HUES6 (cell line): ENCODE measurements around the gene PCBP3.
"Not testable (repeated sequence)": the region's sequence is repeated elsewhere in the genome, so short reads cannot be mapped to it uniquely, and the experiment has no call there.

Experiments
- H3K27ac ChIP-seq: 2 replicates; pipeline ENCODE4 v1.7.0; 2013; ENCODE audit warnings: low read depth, mild to moderate bottlenecking, low read length, inconsistent platforms
- H3K27me3 ChIP-seq: 2 replicates; pipeline ENCODE4 v1.6.1; 2013; ENCODE audit warnings: low read length; ENCODE audit not compliant: control insufficient read depth, insufficient read depth
- H3K36me3 ChIP-seq: 2 replicates; pipeline ENCODE4 v1.6.1; 2013; ENCODE audit warnings: low read length; ENCODE audit not compliant: control insufficient read depth, insufficient read depth
- H3K4me1 ChIP-seq: 2 replicates; pipeline ENCODE4 v1.6.1; 2013; ENCODE audit warnings: low read length; ENCODE audit not compliant: control insufficient read depth, insufficient read depth
- H3K4me3 ChIP-seq: 2 replicates; pipeline ENCODE4 v1.5.1; 2013; ENCODE audit warnings: low read depth, low read length
- H3K9ac ChIP-seq: one replicate; pipeline ENCODE4 v1.6.1; 2013; ENCODE audit warnings: mild to moderate bottlenecking, low read length
- H3K9me3 ChIP-seq: 2 replicates; pipeline ENCODE4 v1.6.1; 2013; ENCODE audit warnings: low read depth, low read length; ENCODE audit not compliant: control insufficient read depth, insufficient read depth

Gene PCBP3

GRCh38 chr21:45885597-45885929, 242.0 kb downstream of the PCBP3 start:
- Histone ChIP-seq H3K27ac (no peak overlapping the region), H3K36me3 (no peaks in the 10 kb centered on the region), H3K4me1 (no peaks in the 10 kb centered on the region), H3K9ac (no peak overlapping the region), H3K27me3 (no peaks in the 10 kb centered on the region), H3K4me3 (no peak overlapping the region), H3K9me3 (no peaks in the 10 kb centered on the region)

GRCh38 chr21:45885930-45886601, 242.5 kb downstream of the PCBP3 start:
- H3K9ac ChIP-seq, H3K4me3 ChIP-seq, H3K4me1 ChIP-seq, H3K27me3 ChIP-seq, H3K36me3 ChIP-seq, H3K27ac ChIP-seq, H3K9me3 ChIP-seq: not testable (repeated sequence)

GRCh38 chr21:45886610-45887026, 243.1 kb downstream of the PCBP3 start:
- Histone ChIP-seq H3K4me3 (no peak overlapping the region), H3K9ac (no peak overlapping the region), H3K9me3 (no peaks in the 10 kb centered on the region), H3K4me1 (no peaks in the 10 kb centered on the region), H3K27me3 (no peaks in the 10 kb centered on the region), H3K27ac (no peak overlapping the region), H3K36me3 (no peaks in the 10 kb centered on the region)

GRCh38 chr21:45887120-45887611, 243.6 kb downstream of the PCBP3 start:
- no peaks in the 10 kb centered on the region for H3K27me3 ChIP-seq
- no peak overlapping the region for H3K4me3 ChIP-seq
- H3K4me1 ChIP-seq = no peaks in the 10 kb centered on the region
- no peak overlapping the region for H3K9ac ChIP-seq
- no peaks in the 10 kb centered on the region for H3K9me3 ChIP-seq
- H3K27ac ChIP-seq = no peak overlapping the region
- no peaks in the 10 kb centered on the region for H3K36me3 ChIP-seq

GRCh38 chr21:45887788-45888187, 244.3 kb downstream of the PCBP3 start:
- Histone ChIP-seq H3K27ac (no peak overlapping the region), H3K27me3 (no peaks in the 10 kb centered on the region), H3K4me3 (no peak overlapping the region), H3K36me3 (no peaks in the 10 kb centered on the region), H3K9me3 (no peaks in the 10 kb centered on the region), H3K4me1 (no peaks in the 10 kb centered on the region), H3K9ac (no peak overlapping the region)

- Histone ChIP-seq H3K9me3 (no peaks in the 10 kb centered on the region), H3K27ac (no peak overlapping the region), H3K27me3 (no peaks in the 10 kb centered on the region), H3K36me3 (no peaks in the 10 kb centered on the region), H3K4me1 (no peaks in the 10 kb centered on the region), H3K4me3 (no peak overlapping the region), H3K9ac (no peak overlapping the region)
These were observed 245.0 kb downstream of the PCBP3 start for GRCh38 chr21:45888386-45889009.

- Histone ChIP-seq H3K9me3 (no peaks in the 10 kb centered on the region), H3K4me3 (no peak overlapping the region), H3K36me3 (no peaks in the 10 kb centered on the region), H3K4me1 (no peaks in the 10 kb centered on the region), H3K27me3 (no peaks in the 10 kb centered on the region), H3K27ac (no peak overlapping the region), H3K9ac (no peak overlapping the region)
These were observed 245.7 kb downstream of the PCBP3 start for GRCh38 chr21:45889256-45889655.

GRCh38 chr21:45889961-45890360, 246.4 kb downstream of the PCBP3 start:
- H3K4me1 ChIP-seq = no peaks in the 10 kb centered on the region
- H3K9ac ChIP-seq = no peak overlapping the region
- H3K9me3 ChIP-seq = no peaks in the 10 kb centered on the region

GRCh38 chr21:45891388-45892155, 248.0 kb downstream of the PCBP3 start:
- Histone ChIP-seq H3K9me3 (no peaks in the 10 kb centered on the region), H3K4me1 (no peaks in the 10 kb centered on the region), H3K36me3 (no peaks in the 10 kb centered on the region), H3K4me3 (no peak overlapping the region), H3K9ac (no peak overlapping the region), H3K27ac (no peak overlapping the region), H3K27me3 (no peaks in the 10 kb centered on the region)

More at GRCh38 chr21:45889961-45890360, 246.4 kb downstream of the PCBP3 start:
- Histone ChIP-seq H3K27ac (no peak overlapping the region), H3K27me3 (no peaks in the 10 kb centered on the region), H3K36me3 (no peaks in the 10 kb centered on the region), H3K4me3 (no peak overlapping the region)

GRCh38 chr21:45892156-45892915, 248.8 kb downstream of the PCBP3 start:
- no peaks in the 10 kb centered on the region for H3K4me1 ChIP-seq
- H3K9me3 ChIP-seq = no peaks in the 10 kb centered on the region
- H3K36me3 ChIP-seq = no peaks in the 10 kb centered on the region
- no peaks in the 10 kb centered on the region for H3K27me3 ChIP-seq
- H3K9ac ChIP-seq = no peak overlapping the region
- H3K4me3 ChIP-seq = no peak overlapping the region
- H3K27ac ChIP-seq = no peak overlapping the region
